GM12878 (cell line): ENCODE measurements around the gene GBGT1. TPM values are rescaled to one million over a fixed set of nuclear protein-coding genes. Genes with fewer than 3 reads are reported as not detected.
A peak's percentile ranks its signal among the peaks of the same experiment; 100 is the strongest.

Experiments used
- ASH2L ChIP-seq: fragments of 300-600, 200-600 bp; sonication (generic); IDR thresholded peaks from 2 replicates; pipeline ENCODE4 v1.6.1; 2017; ENCODE audit warnings: low read depth, mild to moderate bottlenecking, borderline replicate concordance
- ATF7 ChIP-seq: fragments of 450-650 bp; IDR thresholded peaks from 2 replicates; pipeline ENCODE4 v1.6.1; 2016; ENCODE audit warnings: low read depth, mild to moderate bottlenecking
- BCL11A ChIP-seq: IDR thresholded peaks from 2 replicates; pipeline ENCODE4 v1.6.1; 2011; ENCODE audit warnings: low read depth, low read length
- BHLHE40 ChIP-seq, 2 experiments: fragments of 450-650 bp in 1 of 2; IDR thresholded peaks; 2 replicates each; pipeline ENCODE4 v1.6.1; 2011 to 2017; ENCODE audit warnings: low read depth in 2 of 2, borderline replicate concordance in 1 of 2, improper control_type of control experiment in 1 of 2, low read length in 1 of 2, mild to moderate bottlenecking in 1 of 2
- CBX3 ChIP-seq: fragments of 200-600 bp; sonication (generic); IDR thresholded peaks from 2 replicates; pipeline ENCODE4 v1.6.1; 2016; ENCODE audit warnings: low read depth, borderline replicate concordance
- CEBPB ChIP-seq, 2 experiments: fragments of 150-350 bp in 1 of 2; IDR thresholded peaks; 2 replicates each; pipeline ENCODE4 v1.6.1; 2012 to 2014; ENCODE audit warnings: low read depth in 2 of 2, low read length in 2 of 2, borderline replicate concordance in 1 of 2, inconsistent platforms in 1 of 2
- CHD1 ChIP-seq: IDR thresholded peaks from 2 replicates; pipeline ENCODE4 v1.6.1; 2012; ENCODE audit warnings: low read depth, low read length, improper control_type of control experiment
- E2F8 ChIP-seq: fragments of 450-650 bp; IDR thresholded peaks from 2 replicates; pipeline ENCODE4 v1.6.1; 2018; ENCODE audit warnings: mild to moderate bottlenecking, low read depth, moderate library complexity; ENCODE audit not compliant: partially characterized antibody
- HDAC2 ChIP-seq: fragments of 200-600 bp; sonication (generic); IDR thresholded peaks from 2 replicates; pipeline ENCODE4 v1.6.1; 2017
- HDAC6 ChIP-seq: fragments of 200-600 bp; sonication (generic); IDR thresholded peaks from one replicate; pipeline ENCODE4 v1.8.0; 2017; ENCODE audit warnings: antibody characterized with exemption; ENCODE audit not compliant: unreplicated experiment
- HDGF ChIP-seq: fragments of 450-650 bp; IDR thresholded peaks from 2 replicates; pipeline ENCODE4 v1.6.1; 2016; ENCODE audit warnings: antibody characterized with exemption
- IKZF2 ChIP-seq, 2 experiments: fragments of 450-650 bp; IDR thresholded peaks; 2 replicates each; pipeline ENCODE4 v1.6.1; 2017; ENCODE audit warnings: mild to moderate bottlenecking in 2 of 2, moderate library complexity in 2 of 2
- LARP7 ChIP-seq: fragments of 450-650 bp; IDR thresholded peaks from 2 replicates; pipeline ENCODE4 v1.6.1; 2017; ENCODE audit warnings: mild to moderate bottlenecking
- MAX ChIP-seq: IDR thresholded peaks from 2 replicates; pipeline ENCODE4 v1.6.1; 2012; ENCODE audit warnings: low read depth, low read length, improper control_type of control experiment
- MEF2B ChIP-seq: fragments of 450-650 bp; IDR thresholded peaks from 2 replicates; pipeline ENCODE4 v1.6.1; 2018; ENCODE audit warnings: mild to moderate bottlenecking, moderate library complexity; ENCODE audit not compliant: partially characterized antibody, poor library complexity, severe bottlenecking
- NR2F1 ChIP-seq: fragments of 450-650 bp; conservative IDR thresholded peaks from 2 replicates; pipeline ENCODE4 v1.6.1; 2017; ENCODE audit warnings: mild to moderate bottlenecking
- POLR2AphosphoS2 ChIP-seq: IDR thresholded peaks from 2 replicates; pipeline ENCODE4 v1.6.1; 2011; ENCODE audit warnings: low read depth, mild to moderate bottlenecking, low read length, improper control_type of control experiment, moderate library complexity
- RCOR1 ChIP-seq: conservative IDR thresholded peaks from 2 replicates; pipeline ENCODE4 v1.6.1; 2012; ENCODE audit warnings: low read depth, low read length, improper control_type of control experiment
- RELA ChIP-seq: fragments of 450-650 bp; IDR thresholded peaks from 2 replicates; pipeline ENCODE4 v1.8.0; 2014; ENCODE audit warnings: borderline replicate concordance; ENCODE audit not compliant: partially characterized antibody
- SMARCA5 ChIP-seq: fragments of 450-650 bp; IDR thresholded peaks from 2 replicates; pipeline ENCODE4 v1.6.1; 2017; ENCODE audit warnings: mild to moderate bottlenecking
- SREBF2 ChIP-seq: IDR thresholded peaks from 2 replicates; pipeline ENCODE4 v1.6.1; 2012; ENCODE audit warnings: mild to moderate bottlenecking, low read length
- ZNF687 ChIP-seq: fragments of 450-650 bp; IDR thresholded peaks from 2 replicates; pipeline ENCODE4 v1.6.1; 2017; ENCODE audit warnings: mild to moderate bottlenecking, moderate library complexity
- polyA plus RNA-seq, 11 experiments: library from polyadenylated mRNA; depleted of rRNA in 4 of 11; unstranded in 6 of 11; stranded (reverse) in 5 of 11; fragments of >200 nt; fragmentation: Nextera tagmentation in 4 of 11; fragmentation: Illumina TruSeq in 1 of 11; extraction: Ambion mirVana in 4 of 11; extraction: Trizol in 1 of 11; gene quantifications; 1 replicate in 1 of 11; 2 replicates in 10 of 11; pipeline versions ENCODE4 v1.2.1 to v1.2.3, GENCODE V29; 2011 to 2016; ENCODE audit warnings: inconsistent platforms in 2 of 11, missing spikeins in 2 of 11, low read depth in 1 of 11
- total RNA-seq, 4 experiments: library from RNA; depleted of rRNA in 3 of 4; stranded (reverse); fragments of >200 nt in 3 of 4; fragmentation: Illumina TruSeq in 1 of 4; extraction: Trizol in 1 of 4; gene quantifications; 2 replicates each; pipeline versions ENCODE4 v1.2.1 to v1.2.3, GENCODE V29; 2013 to 2021
- TF ChIP-seq, protein P1 (sequence below): fragments of 450-650 bp; IDR thresholded peaks from 2 replicates; pipeline ENCODE4 v1.6.1; 2016; ENCODE audit warnings: mild to moderate bottlenecking

GBGT1 gene
- total and polyA plus RNA-seq, 10 of the 15 experiments (the other 5 are each of a cell fraction or from before 2014, with no cell fraction given), result 0.08 to 1.9 (median 0.49) TPM

DNA sequence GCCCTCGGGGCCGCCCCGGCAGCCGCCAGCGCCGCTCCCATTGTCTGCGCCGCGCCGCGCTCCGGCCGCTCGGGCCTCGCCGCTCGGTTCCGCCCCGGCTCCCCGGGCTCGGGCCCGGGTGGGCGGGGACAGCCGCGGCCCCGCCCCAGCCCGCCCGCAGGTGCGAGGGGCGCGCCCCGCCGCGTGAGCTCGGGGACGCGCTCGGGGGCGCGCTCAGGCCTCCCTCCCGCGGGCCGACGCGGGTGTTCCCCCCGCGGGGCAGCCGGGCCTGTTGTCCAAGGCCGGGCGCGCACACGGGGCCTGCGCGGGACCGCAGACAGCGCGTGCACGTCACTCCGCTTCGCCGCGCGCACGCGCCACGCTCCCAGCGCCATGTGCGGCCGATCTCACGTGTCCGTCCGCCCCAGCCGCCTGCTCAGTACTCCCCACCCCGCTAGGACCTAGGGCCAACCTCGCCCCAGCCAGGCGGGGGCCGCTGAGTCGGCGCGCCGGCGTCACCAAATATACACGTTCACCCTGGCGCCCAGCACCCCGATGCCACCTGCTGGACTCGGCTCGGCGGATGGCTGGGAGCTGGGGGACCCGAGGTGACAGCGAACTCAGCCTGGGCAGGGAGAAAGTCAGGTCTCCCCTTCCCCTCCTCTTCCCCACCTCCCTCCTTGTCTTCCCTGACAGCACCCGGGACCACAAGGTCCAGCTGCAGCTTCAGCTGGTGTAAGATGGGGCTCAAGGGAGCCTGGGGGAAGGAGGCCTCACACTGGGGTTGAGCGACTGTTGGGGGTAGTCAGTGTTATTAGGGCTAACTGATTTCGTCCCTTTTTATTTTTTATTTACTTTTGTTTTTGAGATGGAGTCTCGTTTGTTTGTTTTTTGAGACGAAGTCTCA, 14.3 kb downstream of the GBGT1 start (continued):
- TF ChIP-seq CHD1 (no peak), HDAC2 (no peak), POLR2AphosphoS2 (no peak; the same call in 1 of the 2 replicates), ZNF687 (peak; percentile 93), IKZF2 (IDR thresholded peaks at IDR 0.05) (no peak; a peak in 1 of 4 replicates), ASH2L (no peak), CEBPB (IDR thresholded peaks at IDR 0.05; ENCODE audit: borderline replicate concordance in 1 of 2, low read depth in 2 of 2, low read length in 2 of 2) (no peak), BCL11A (no peak), HDAC6 (no peak), LARP7 (peak; percentile 91), HDGF (peak; percentile 83; the same call in 1 of the 2 replicates), NR2F1 (peak; percentile 81), SREBF2 (no peak), CBX3 (no peak), RELA (peak; percentile 86), BHLHE40 (IDR thresholded peaks at IDR 0.05; ENCODE audit: borderline replicate concordance in 1 of 2, low read depth in 2 of 2, low read length in 1 of 2) (peak; percentile 98 to 100), ATF7 (no peak), MAX (peak; percentile 95), E2F8 (no peak), RCOR1 (no peak), SMARCA5 (0 out of 2 replicates have a peak, but pooled peaks have one; percentile 19), MEF2B (peak; percentile 84)
- TF ChIP-seq, protein P1, sequence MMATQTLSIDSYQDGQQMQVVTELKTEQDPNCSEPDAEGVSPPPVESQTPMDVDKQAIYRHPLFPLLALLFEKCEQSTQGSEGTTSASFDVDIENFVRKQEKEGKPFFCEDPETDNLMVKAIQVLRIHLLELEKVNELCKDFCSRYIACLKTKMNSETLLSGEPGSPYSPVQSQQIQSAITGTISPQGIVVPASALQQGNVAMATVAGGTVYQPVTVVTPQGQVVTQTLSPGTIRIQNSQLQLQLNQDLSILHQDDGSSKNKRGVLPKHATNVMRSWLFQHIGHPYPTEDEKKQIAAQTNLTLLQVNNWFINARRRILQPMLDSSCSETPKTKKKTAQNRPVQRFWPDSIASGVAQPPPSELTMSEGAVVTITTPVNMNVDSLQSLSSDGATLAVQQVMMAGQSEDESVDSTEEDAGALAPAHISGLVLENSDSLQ, result peak; percentile 70
